ENCODE data around the gene DTX1.

- TF ChIP-seq POLR2A (IDR thresholded peaks at IDR 0.05; ENCODE audit: low read depth, low read length) (no peak), TAF1 (IDR thresholded peaks at IDR 0.05; ENCODE audit: low read depth, low read length) (no peak)
Observed at GRCh38 chr12:113058553-113058952, 2.0 kb downstream of the DTX1 start.

Measured in GM12891 (cell line).